Loucy (cell line): ENCODE data around the gene PREPL.

Source experiments
- EZH2phosphoT487 ChIP-seq: fragments of 200-600 bp; IDR thresholded peaks from 2 replicates; pipeline ENCODE4 v1.6.1; 2018; ENCODE audit warnings: antibody characterized with exemption, mild to moderate bottlenecking, moderate library complexity, borderline replicate concordance
- TF ChIP-seq, protein P1 (sequence below): fragments of 200-600 bp; sonication (generic); conservative IDR thresholded peaks from 2 replicates; pipeline ENCODE4 v1.5.1; 2014; ENCODE audit warnings: mild to moderate bottlenecking, antibody characterized with exemption, low read length

GRCh38 chr2:44314362-44314761 lies 46.9 kb downstream of the PREPL start:
- TF ChIP-seq, protein P1, sequence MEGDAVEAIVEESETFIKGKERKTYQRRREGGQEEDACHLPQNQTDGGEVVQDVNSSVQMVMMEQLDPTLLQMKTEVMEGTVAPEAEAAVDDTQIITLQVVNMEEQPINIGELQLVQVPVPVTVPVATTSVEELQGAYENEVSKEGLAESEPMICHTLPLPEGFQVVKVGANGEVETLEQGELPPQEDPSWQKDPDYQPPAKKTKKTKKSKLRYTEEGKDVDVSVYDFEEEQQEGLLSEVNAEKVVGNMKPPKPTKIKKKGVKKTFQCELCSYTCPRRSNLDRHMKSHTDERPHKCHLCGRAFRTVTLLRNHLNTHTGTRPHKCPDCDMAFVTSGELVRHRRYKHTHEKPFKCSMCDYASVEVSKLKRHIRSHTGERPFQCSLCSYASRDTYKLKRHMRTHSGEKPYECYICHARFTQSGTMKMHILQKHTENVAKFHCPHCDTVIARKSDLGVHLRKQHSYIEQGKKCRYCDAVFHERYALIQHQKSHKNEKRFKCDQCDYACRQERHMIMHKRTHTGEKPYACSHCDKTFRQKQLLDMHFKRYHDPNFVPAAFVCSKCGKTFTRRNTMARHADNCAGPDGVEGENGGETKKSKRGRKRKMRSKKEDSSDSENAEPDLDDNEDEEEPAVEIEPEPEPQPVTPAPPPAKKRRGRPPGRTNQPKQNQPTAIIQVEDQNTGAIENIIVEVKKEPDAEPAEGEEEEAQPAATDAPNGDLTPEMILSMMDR = no peak
- TF ChIP-seq EZH2phosphoT487 = no peak
